Loucy (cell line): ENCODE data around the gene PLS3.

Source experiments
- CTCF ChIP-seq: fragments of 200-600 bp; sonication (generic); conservative IDR thresholded peaks from 2 replicates; pipeline ENCODE4 v1.5.1; 2014; ENCODE audit warnings: mild to moderate bottlenecking, antibody characterized with exemption, low read length
- EZH2phosphoT487 ChIP-seq: fragments of 200-600 bp; IDR thresholded peaks from 2 replicates; pipeline ENCODE4 v1.6.1; 2018; ENCODE audit warnings: antibody characterized with exemption, mild to moderate bottlenecking, moderate library complexity, borderline replicate concordance

GRCh38 chrX:115549008-115549407 is 12.0 kb upstream of the PLS3 start:
- TF ChIP-seq CTCF (no peak), EZH2phosphoT487 (no peak)
